Measurements from ENCODE around the gene SIRT1.

DNA sequence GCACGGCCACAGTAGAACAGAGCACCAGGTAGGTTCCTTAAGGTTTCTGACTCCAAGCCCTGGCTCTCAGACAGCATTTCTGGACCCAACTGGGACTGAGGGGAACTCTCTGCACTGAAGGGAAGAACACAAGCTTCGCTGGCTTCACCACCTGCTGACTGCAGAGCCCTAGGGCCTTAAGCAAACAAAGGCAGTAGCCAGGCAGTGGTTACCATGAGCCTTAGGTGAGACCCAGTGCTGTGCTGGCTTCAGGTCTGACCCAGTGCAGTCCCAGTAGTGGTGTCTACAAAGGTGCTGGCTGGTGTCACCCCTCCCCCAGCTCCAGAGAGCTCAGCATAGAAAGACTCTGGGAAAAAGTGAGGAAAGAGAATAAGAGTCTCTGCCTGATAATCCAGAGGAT lies 59.5 kb downstream of the SIRT1 start:
- TF ChIP-seq, protein P1, sequence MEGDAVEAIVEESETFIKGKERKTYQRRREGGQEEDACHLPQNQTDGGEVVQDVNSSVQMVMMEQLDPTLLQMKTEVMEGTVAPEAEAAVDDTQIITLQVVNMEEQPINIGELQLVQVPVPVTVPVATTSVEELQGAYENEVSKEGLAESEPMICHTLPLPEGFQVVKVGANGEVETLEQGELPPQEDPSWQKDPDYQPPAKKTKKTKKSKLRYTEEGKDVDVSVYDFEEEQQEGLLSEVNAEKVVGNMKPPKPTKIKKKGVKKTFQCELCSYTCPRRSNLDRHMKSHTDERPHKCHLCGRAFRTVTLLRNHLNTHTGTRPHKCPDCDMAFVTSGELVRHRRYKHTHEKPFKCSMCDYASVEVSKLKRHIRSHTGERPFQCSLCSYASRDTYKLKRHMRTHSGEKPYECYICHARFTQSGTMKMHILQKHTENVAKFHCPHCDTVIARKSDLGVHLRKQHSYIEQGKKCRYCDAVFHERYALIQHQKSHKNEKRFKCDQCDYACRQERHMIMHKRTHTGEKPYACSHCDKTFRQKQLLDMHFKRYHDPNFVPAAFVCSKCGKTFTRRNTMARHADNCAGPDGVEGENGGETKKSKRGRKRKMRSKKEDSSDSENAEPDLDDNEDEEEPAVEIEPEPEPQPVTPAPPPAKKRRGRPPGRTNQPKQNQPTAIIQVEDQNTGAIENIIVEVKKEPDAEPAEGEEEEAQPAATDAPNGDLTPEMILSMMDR (conservative IDR thresholded peaks at IDR 0.05; ENCODE audit: low read depth, low read length) = no peak
- TF ChIP-seq EZH2 (IDR thresholded peaks at IDR 0.05; ENCODE audit: low read length, unreplicated experiment) = no peak
- TF ChIP-seq EZH2phosphoT487 (IDR thresholded peaks at IDR 0.05; ENCODE audit: borderline replicate concordance, low read length) = no peak

Data from PC-3 (cell line).